ENCODE data around the gene OR2A2. TPM values are rescaled to one million over a fixed set of nuclear protein-coding genes. Genes with fewer than 3 reads are reported as not detected.

Gene OR2A2
- polyA plus RNA-seq, 2 of the 4 experiments (the other 2 are of a cell fraction) = not detected

- ATAC-seq (no peak), FAIRE-seq (no peak), DNase-seq (ENCODE audit: low read depth in 1 of 2, low spot score in 1 of 2) (no peak)
- Histone ChIP-seq H3K4me1 (no peaks in the 10 kb centered on the region), H3K27ac (no peak overlapping the region), H3K9me3 (no peaks in the 10 kb centered on the region), H3K4me2 (no peak overlapping the region), H3K4me3 (no peak overlapping the region)
- ChIA-PET CTCF (interaction anchor here (1.1 kb wide), 1 partner anchor 23 kb away, joined by 5 read pairs; no protein-coding TSS in a partner anchor), POLR2A (no interaction called here)
- TF ChIP-seq RNF2 (IDR thresholded peaks at IDR 0.05; ENCODE audit: borderline replicate concordance, low read depth) (no peak), FOSL2 (IDR thresholded peaks at IDR 0.05) (no peak), FOSL2 (CRISPR knock-in tag; IDR thresholded peaks at IDR 0.05) (no peak), RARB (CRISPR knock-in tag; IDR thresholded peaks at IDR 0.05) (no peak), FOSB (CRISPR knock-in tag; IDR thresholded peaks at IDR 0.05) (no peak), ESRRA (IDR thresholded peaks at IDR 0.05; ENCODE audit: borderline replicate concordance, low read length) (no peak), HOXA7 (CRISPR knock-in tag; IDR thresholded peaks at IDR 0.05) (no peak), NPAS2 (CRISPR knock-in tag; IDR thresholded peaks at IDR 0.05; ENCODE audit: borderline replicate concordance) (no peak), PHF8 (IDR thresholded peaks at IDR 0.05; ENCODE audit: borderline replicate concordance, low read depth) (no peak), MYC (IDR thresholded peaks at IDR 0.05; ENCODE audit: borderline replicate concordance, low read length) (no peak), BHLHE40 (IDR thresholded peaks at IDR 0.05; ENCODE audit: low read depth, low read length) (no peak), CBX8 (IDR thresholded peaks at IDR 0.05) (no peak), CEBPB (IDR thresholded peaks at IDR 0.05) (no peak), RCOR1 (IDR thresholded peaks at IDR 0.05; ENCODE audit: low read depth, low read length) (no peak)
- TF ChIP-seq, protein P1, sequence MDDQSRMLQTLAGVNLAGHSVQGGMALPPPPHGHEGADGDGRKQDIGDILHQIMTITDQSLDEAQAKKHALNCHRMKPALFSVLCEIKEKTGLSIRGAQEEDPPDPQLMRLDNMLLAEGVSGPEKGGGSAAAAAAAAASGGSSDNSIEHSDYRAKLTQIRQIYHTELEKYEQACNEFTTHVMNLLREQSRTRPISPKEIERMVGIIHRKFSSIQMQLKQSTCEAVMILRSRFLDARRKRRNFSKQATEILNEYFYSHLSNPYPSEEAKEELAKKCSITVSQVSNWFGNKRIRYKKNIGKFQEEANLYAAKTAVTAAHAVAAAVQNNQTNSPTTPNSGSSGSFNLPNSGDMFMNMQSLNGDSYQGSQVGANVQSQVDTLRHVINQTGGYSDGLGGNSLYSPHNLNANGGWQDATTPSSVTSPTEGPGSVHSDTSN (IDR thresholded peaks at IDR 0.05) = no peak
- TF ChIP-seq, protein P2, sequence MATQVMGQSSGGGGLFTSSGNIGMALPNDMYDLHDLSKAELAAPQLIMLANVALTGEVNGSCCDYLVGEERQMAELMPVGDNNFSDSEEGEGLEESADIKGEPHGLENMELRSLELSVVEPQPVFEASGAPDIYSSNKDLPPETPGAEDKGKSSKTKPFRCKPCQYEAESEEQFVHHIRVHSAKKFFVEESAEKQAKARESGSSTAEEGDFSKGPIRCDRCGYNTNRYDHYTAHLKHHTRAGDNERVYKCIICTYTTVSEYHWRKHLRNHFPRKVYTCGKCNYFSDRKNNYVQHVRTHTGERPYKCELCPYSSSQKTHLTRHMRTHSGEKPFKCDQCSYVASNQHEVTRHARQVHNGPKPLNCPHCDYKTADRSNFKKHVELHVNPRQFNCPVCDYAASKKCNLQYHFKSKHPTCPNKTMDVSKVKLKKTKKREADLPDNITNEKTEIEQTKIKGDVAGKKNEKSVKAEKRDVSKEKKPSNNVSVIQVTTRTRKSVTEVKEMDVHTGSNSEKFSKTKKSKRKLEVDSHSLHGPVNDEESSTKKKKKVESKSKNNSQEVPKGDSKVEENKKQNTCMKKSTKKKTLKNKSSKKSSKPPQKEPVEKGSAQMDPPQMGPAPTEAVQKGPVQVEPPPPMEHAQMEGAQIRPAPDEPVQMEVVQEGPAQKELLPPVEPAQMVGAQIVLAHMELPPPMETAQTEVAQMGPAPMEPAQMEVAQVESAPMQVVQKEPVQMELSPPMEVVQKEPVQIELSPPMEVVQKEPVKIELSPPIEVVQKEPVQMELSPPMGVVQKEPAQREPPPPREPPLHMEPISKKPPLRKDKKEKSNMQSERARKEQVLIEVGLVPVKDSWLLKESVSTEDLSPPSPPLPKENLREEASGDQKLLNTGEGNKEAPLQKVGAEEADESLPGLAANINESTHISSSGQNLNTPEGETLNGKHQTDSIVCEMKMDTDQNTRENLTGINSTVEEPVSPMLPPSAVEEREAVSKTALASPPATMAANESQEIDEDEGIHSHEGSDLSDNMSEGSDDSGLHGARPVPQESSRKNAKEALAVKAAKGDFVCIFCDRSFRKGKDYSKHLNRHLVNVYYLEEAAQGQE (IDR thresholded peaks at IDR 0.05) = no peak
- TF ChIP-seq, protein P3, sequence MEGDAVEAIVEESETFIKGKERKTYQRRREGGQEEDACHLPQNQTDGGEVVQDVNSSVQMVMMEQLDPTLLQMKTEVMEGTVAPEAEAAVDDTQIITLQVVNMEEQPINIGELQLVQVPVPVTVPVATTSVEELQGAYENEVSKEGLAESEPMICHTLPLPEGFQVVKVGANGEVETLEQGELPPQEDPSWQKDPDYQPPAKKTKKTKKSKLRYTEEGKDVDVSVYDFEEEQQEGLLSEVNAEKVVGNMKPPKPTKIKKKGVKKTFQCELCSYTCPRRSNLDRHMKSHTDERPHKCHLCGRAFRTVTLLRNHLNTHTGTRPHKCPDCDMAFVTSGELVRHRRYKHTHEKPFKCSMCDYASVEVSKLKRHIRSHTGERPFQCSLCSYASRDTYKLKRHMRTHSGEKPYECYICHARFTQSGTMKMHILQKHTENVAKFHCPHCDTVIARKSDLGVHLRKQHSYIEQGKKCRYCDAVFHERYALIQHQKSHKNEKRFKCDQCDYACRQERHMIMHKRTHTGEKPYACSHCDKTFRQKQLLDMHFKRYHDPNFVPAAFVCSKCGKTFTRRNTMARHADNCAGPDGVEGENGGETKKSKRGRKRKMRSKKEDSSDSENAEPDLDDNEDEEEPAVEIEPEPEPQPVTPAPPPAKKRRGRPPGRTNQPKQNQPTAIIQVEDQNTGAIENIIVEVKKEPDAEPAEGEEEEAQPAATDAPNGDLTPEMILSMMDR (IDR thresholded peaks at IDR 0.05) = no peak
- TF ChIP-seq, protein P4, sequence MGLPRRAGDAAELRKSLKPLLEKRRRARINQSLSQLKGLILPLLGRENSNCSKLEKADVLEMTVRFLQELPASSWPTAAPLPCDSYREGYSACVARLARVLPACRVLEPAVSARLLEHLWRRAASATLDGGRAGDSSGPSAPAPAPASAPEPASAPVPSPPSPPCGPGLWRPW (IDR thresholded peaks at IDR 0.05) = no peak
- TF ChIP-seq, protein P5, sequence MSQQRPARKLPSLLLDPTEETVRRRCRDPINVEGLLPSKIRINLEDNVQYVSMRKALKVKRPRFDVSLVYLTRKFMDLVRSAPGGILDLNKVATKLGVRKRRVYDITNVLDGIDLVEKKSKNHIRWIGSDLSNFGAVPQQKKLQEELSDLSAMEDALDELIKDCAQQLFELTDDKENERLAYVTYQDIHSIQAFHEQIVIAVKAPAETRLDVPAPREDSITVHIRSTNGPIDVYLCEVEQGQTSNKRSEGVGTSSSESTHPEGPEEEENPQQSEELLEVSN (IDR thresholded peaks at IDR 0.05; ENCODE audit: borderline replicate concordance, low read depth) = no peak
Measured at GRCh38 chr7:144105211-144105610, 4.2 kb upstream of the OR2A2 start.

DNA sequence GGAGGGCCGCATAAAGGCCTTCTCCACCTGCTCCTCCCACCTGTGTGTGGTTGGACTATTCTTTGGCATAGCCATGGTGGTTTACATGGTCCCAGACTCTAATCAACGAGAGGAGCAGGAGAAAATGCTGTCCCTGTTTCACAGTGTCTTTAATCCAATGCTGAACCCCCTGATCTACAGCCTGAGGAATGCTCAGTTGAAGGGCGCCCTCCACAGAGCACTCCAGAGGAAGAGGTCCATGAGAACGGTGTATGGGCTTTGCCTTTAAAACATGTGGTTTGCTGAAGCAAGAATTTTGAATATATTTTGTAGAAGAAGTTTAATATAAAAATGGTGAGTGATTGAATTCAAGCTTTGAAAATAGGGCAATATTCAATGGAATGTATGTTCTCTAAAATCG, 889 bp downstream of the OR2A2 start:
- ChIA-PET CTCF (no interaction called here), POLR2A (no interaction called here)
- no peak overlapping the region for H3K4me3 ChIP-seq
- no peak for FAIRE-seq
- H3K9me3 ChIP-seq = no peaks in the 10 kb centered on the region
- no peak for ATAC-seq
- no peak for DNase-seq (ENCODE audit: low read depth in 1 of 2, low spot score in 1 of 2)
- no peaks in the 10 kb centered on the region for H3K4me1 ChIP-seq
- 12% methylated on average over 5 of the region's 5 CpGs for WGBS (ENCODE audit: missing lambda C conversion rate)
- no peak overlapping the region for H3K4me2 ChIP-seq
- H3K27ac ChIP-seq = no peak overlapping the region
- no peak for TF ChIP-seq HMGXB4 (CRISPR knock-in tag; IDR thresholded peaks at IDR 0.05; ENCODE audit: borderline replicate concordance)
- TF ChIP-seq NR3C1 (IDR thresholded peaks at IDR 0.05) = no peak
- TF ChIP-seq, protein P3 (IDR thresholded peaks at IDR 0.05) = no peak
- no peak for TF ChIP-seq JUN (IDR thresholded peaks at IDR 0.05)
- TF ChIP-seq RCOR1 (IDR thresholded peaks at IDR 0.05; ENCODE audit: low read depth, low read length) = no peak
- TF ChIP-seq ZC3H11A (IDR thresholded peaks at IDR 0.05) = no peak
- TF ChIP-seq CHD4 (IDR thresholded peaks at IDR 0.05; ENCODE audit: borderline replicate concordance) = no peak
- TF ChIP-seq ZSCAN20 (CRISPR knock-in tag; IDR thresholded peaks at IDR 0.05) = no peak
- no peak for TF ChIP-seq KDM5A (IDR thresholded peaks at IDR 0.05)

Data from A549 (cell line).